Measurements from ENCODE around the gene SLC25A23. TPM values are rescaled to one million over a fixed set of nuclear protein-coding genes. Genes with fewer than 3 reads are reported as not detected.
"Not testable (repeated sequence)": the region's sequence is repeated elsewhere in the genome, so short reads cannot be mapped to it uniquely, and the experiment has no call there.

The SLC25A23 gene
- total and polyA plus RNA-seq, 12 donors, result 53.4 to 126 (median 94.6) TPM

DNA sequence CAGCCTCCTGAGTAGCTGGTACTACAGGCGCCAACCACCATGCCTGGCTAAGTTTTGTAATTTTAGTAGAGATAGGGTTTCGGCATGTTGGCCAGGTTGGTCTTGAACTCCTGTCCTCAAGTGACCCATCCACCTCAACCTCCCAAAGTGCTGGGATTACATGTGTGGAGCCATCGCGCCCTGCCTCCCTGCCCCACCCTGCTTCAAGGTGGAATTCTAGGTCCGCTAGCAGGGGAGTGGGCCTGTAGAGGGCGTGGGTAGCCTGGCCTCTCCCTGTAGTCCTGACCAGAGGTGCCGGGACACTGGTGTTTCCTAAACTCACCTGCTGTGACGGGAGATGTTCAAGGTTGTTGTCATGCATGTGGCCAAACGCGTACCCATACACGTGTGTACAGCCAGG, 26.4 kb downstream of the SLC25A23 start:
- no peaks in the 10 kb centered on the region for H3K9me3 ChIP-seq
- H3K4me3 ChIP-seq, result no peak overlapping the region
- ATAC-seq, result no peak
- TF ChIP-seq, protein P1, sequence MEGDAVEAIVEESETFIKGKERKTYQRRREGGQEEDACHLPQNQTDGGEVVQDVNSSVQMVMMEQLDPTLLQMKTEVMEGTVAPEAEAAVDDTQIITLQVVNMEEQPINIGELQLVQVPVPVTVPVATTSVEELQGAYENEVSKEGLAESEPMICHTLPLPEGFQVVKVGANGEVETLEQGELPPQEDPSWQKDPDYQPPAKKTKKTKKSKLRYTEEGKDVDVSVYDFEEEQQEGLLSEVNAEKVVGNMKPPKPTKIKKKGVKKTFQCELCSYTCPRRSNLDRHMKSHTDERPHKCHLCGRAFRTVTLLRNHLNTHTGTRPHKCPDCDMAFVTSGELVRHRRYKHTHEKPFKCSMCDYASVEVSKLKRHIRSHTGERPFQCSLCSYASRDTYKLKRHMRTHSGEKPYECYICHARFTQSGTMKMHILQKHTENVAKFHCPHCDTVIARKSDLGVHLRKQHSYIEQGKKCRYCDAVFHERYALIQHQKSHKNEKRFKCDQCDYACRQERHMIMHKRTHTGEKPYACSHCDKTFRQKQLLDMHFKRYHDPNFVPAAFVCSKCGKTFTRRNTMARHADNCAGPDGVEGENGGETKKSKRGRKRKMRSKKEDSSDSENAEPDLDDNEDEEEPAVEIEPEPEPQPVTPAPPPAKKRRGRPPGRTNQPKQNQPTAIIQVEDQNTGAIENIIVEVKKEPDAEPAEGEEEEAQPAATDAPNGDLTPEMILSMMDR (IDR thresholded peaks at IDR 0.05), result no peak
- H3K4me1 ChIP-seq, result no peaks in the 10 kb centered on the region
- WGBS, 2 donors, result 82 to 88% methylated on average over 11 of the region's 11 CpGs
- H3K36me3 ChIP-seq, result no peaks in the 10 kb centered on the region
- DNase-seq, result no peak
- H3K27ac ChIP-seq, result no peak overlapping the region
- intact Hi-C loops (cut with DNase I), result no loop called here
- no peaks in the 10 kb centered on the region for H3K27me3 ChIP-seq

- DNase-seq, result no peak
- WGBS, 2 donors, result 91 to 93% methylated on average over 11 of the region's 11 CpGs
Measured at GRCh38 chr19:6431891-6432290, 27.7 kb downstream of the SLC25A23 start.

GRCh38 chr19:6429419-6430221, 30.0 kb downstream of the SLC25A23 start:
- no peaks in the 10 kb centered on the region for H3K36me3 ChIP-seq
- ATAC-seq (no peak), DNase-seq (no peak)
- intact Hi-C loops (cut with DNase I), result loop anchor here in 1 of 10 donors (10.0 kb wide), 1 partner anchor 55 kb away; the partner anchor contains the start of genes ALKBH7 and PSPN
- H3K9me3 ChIP-seq, result no peaks in the 10 kb centered on the region
- H3K27ac ChIP-seq, result no peak overlapping the region
- TF ChIP-seq, protein P1 (IDR thresholded peaks at IDR 0.05), result no peak
- no peaks in the 10 kb centered on the region for H3K27me3 ChIP-seq
- no peak overlapping the region for H3K4me3 ChIP-seq
- peaks cover 0 to 7% (median 4%) of the 10 kb centered on the region in 9 donors for H3K4me1 ChIP-seq
- WGBS, 2 donors, result 52 to 67% methylated on average over 20 of the region's 20 CpGs

More at GRCh38 chr19:6431891-6432290, 27.7 kb downstream of the SLC25A23 start:
- Histone ChIP-seq H3K9me3 (no peaks in the 10 kb centered on the region), H3K36me3 (no peaks in the 10 kb centered on the region), H3K27me3 (no peaks in the 10 kb centered on the region), H3K27ac (no peak overlapping the region), H3K4me3 (no peak overlapping the region), H3K4me1 (no peaks in the 10 kb centered on the region)
- intact Hi-C loops (cut with DNase I), result no loop called here
- TF ChIP-seq, protein P1 (IDR thresholded peaks at IDR 0.05), result no peak
- peak in 1 of 8 donors; percentile 11 for ATAC-seq

DNA sequence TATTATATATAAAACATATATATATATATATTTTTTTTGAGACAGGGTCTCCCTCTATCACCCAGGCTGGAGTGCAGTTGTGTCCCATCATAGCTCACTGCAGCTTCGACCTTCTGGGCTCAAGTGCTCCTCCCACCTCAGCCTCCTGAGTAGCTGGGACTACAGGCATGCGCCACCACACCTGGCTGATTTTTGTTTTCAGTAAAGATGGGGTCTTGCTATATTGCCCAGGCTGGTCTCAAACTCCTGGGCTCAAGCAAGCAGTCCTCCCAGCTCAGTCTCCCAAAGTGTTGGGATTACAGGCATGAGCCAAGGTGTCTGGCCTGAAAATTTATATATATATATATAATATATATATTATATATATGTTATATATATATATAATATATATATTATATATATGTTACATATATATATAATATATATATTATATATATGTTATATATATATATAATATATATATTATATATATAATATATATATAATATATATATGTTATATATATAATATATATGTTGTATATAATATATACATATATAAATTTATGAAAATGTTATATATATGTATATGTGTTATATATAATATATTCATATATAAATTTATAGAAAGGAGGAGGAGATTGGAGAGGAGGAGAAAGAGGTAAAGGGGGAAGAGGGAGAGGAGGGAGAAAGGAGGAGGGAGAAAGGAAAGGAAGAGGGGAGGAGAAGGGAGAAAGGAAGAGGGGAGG, 30.7 kb downstream of the SLC25A23 start:
- H3K36me3 ChIP-seq, H3K4me3 ChIP-seq, DNase-seq, H3K27ac ChIP-seq, H3K4me1 ChIP-seq, H3K9me3 ChIP-seq, ATAC-seq, H3K27me3 ChIP-seq: not testable (repeated sequence)
- 91 to 92% methylated on average over 2 of the region's 2 CpGs for WGBS, 2 donors
- intact Hi-C loops (cut with DNase I), result loop anchor here in 1 of 10 donors (10.0 kb wide), 1 partner anchor 54 kb away; the partner anchor contains the start of genes ALKBH7 and PSPN

All from heart right ventricle (tissue), 16 donors.